ENCODE data around the gene ADAD2. TPM values are rescaled to one million over a fixed set of nuclear protein-coding genes. Genes with fewer than 3 reads are reported as not detected.

The ADAD2 gene
- total and polyA plus RNA-seq, 2 donors (not counting 1 experiment from before 2014, with no cell fraction given), result 0.06 TPM; not detected in 1

DNA sequence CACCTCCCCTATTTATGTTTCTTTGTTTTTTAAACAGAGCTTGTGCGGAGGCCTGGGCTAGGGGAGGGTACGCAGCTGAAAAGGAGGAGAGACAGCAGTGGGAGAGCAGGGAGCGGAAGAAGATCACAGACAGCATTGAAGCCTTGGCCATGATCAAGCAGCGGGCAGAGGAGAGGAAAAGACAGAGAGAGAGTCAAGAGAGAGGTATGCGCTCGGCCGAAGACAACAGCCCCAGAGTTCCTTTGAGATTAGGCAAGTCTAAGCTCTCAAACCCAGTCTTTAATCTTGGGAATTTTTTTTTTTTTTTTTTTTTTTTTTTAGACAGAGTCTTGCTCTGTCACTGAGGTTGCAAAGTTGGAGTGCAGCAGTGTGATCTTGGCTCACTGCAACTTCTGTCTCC lies 25.2 kb upstream of the ADAD2 start:
- H3K4me3 Mint-ChIP-seq, result no peak overlapping the region
- no peaks in the 10 kb centered on the region for H3K4me1 Mint-ChIP-seq
- peaks cover 0 to 9% (median 0%) of the 10 kb centered on the region in 4 experiments for H3K27me3 ChIP-seq (replicated peaks in 1 of 4; ENCODE audit: control extremely low read depth in 1 of 4, control insufficient read depth in 3 of 4, insufficient read depth in 4 of 4, low read length in 3 of 4)
- 89% methylated on average over 4 of the region's 7 CpGs for WGBS (ENCODE audit: insufficient coverage)
- no peaks in the 10 kb centered on the region for H3K9me3 ChIP-seq (ENCODE audit: control extremely low read depth in 1 of 3, control insufficient read depth in 2 of 3, insufficient read depth in 1 of 3, low read length in 2 of 3)
- no peak overlapping the region for H3K9ac ChIP-seq (ENCODE audit: low read length)
- H2AFZ ChIP-seq (ENCODE audit: insufficient read depth, low read depth, low read length, poor library complexity, severe bottlenecking), result no peak overlapping the region
- DNase-seq, result no peak
- H3K27ac ChIP-seq (ENCODE audit: low read length in 2 of 2), result no peak overlapping the region
- TF ChIP-seq CTCF (IDR thresholded peaks at IDR 0.05) (no peak), EZH2 (IDR thresholded peaks at IDR 0.05; ENCODE audit: borderline replicate concordance, insufficient read depth, low read depth, low read length, poor library complexity, severe bottlenecking) (no peak)
- intact Hi-C loops (cut with micrococcal nuclease), result no loop called here
- ATAC-seq (ENCODE audit: low read depth), result no peak
- H3K9me3 Mint-ChIP-seq (ENCODE audit: insufficient read depth), result no peaks in the 10 kb centered on the region
- H3K27me3 Mint-ChIP-seq, result peaks cover 38% of the 10 kb centered on the region
- H3K4me2 ChIP-seq (replicated peaks; ENCODE audit: low read depth, low read length, poor library complexity, severe bottlenecking), result no peak overlapping the region
- no peaks in the 10 kb centered on the region for H3K4me1 ChIP-seq (ENCODE audit: control insufficient read depth in 2 of 2, insufficient read depth in 2 of 2, low read length in 2 of 2)
- H3K4me3 ChIP-seq (ENCODE audit: control extremely low read depth in 1 of 5, extremely low read depth in 1 of 5, insufficient read depth in 1 of 5, low read depth in 2 of 5, low read length in 4 of 5), result no peak overlapping the region
- no peaks in the 10 kb centered on the region for H3K36me3 ChIP-seq (replicated peaks in 1 of 2; ENCODE audit: control extremely low read depth in 1 of 2, control insufficient read depth in 1 of 2, extremely low read depth in 1 of 2, insufficient read depth in 2 of 2, low read length in 1 of 2)
- H3K79me2 ChIP-seq (ENCODE audit: control insufficient read depth, insufficient read depth, low read length), result no peaks in the 10 kb centered on the region
- ChIA-PET CTCF (interaction anchor here (2.7 kb wide), 1 partner anchor 9 kb away, joined by 11 read pairs; no protein-coding TSS in a partner anchor), POLR2A (no interaction called here)
- H4K20me1 ChIP-seq (ENCODE audit: control insufficient read depth, insufficient read depth, low read length, poor library complexity, severe bottlenecking), result no peaks in the 10 kb centered on the region
- H3K27ac Mint-ChIP-seq, result no peak overlapping the region

GRCh38 chr16:84166796-84167695 lies 23.9 kb upstream of the ADAD2 start:
- Histone ChIP-seq H4K20me1 (ENCODE audit: control insufficient read depth, insufficient read depth, low read length, poor library complexity, severe bottlenecking) (no peaks in the 10 kb centered on the region), H3K27me3 (replicated peaks in 1 of 4; ENCODE audit: control extremely low read depth in 1 of 4, control insufficient read depth in 3 of 4, insufficient read depth in 4 of 4, low read length in 3 of 4) (peaks cover 0 to 9% (median 0%) of the 10 kb centered on the region in 4 experiments), H3K9ac (ENCODE audit: low read length) (no peak overlapping the region), H3K4me2 (replicated peaks; ENCODE audit: low read depth, low read length, poor library complexity, severe bottlenecking) (no peak overlapping the region), H2AFZ (ENCODE audit: insufficient read depth, low read depth, low read length, poor library complexity, severe bottlenecking) (no peak overlapping the region), H3K4me3 (ENCODE audit: control extremely low read depth in 1 of 5, extremely low read depth in 1 of 5, insufficient read depth in 1 of 5, low read depth in 2 of 5, low read length in 4 of 5) (no peak overlapping the region), H3K79me2 (ENCODE audit: control insufficient read depth, insufficient read depth, low read length) (no peaks in the 10 kb centered on the region), H3K36me3 (replicated peaks in 1 of 2; ENCODE audit: control extremely low read depth in 1 of 2, control insufficient read depth in 1 of 2, extremely low read depth in 1 of 2, insufficient read depth in 2 of 2, low read length in 1 of 2) (no peaks in the 10 kb centered on the region), H3K9me3 (ENCODE audit: control extremely low read depth in 1 of 3, control insufficient read depth in 2 of 3, insufficient read depth in 1 of 3, low read length in 2 of 3) (no peaks in the 10 kb centered on the region), H3K4me1 (ENCODE audit: control insufficient read depth in 2 of 2, insufficient read depth in 2 of 2, low read length in 2 of 2) (no peaks in the 10 kb centered on the region), H3K27ac (ENCODE audit: low read length in 2 of 2) (no peak overlapping the region)
- H3K4me1 Mint-ChIP-seq, result no peaks in the 10 kb centered on the region
- ChIA-PET CTCF (interaction anchor here (0.8 to 2.7 kb wide), 2 partner anchors 8 to 101 kb away, joined by 3 to 11 read pairs; no protein-coding TSS in a partner anchor), POLR2A (no interaction called here)
- WGBS (ENCODE audit: insufficient coverage), result 76% methylated on average over 5 of the region's 13 CpGs
- no peak overlapping the region for H3K4me3 Mint-ChIP-seq
- no peak overlapping the region for H3K27ac Mint-ChIP-seq
- TF ChIP-seq EZH2 (IDR thresholded peaks at IDR 0.05; ENCODE audit: borderline replicate concordance, insufficient read depth, low read depth, low read length, poor library complexity, severe bottlenecking), result no peak
- no peak for TF ChIP-seq CTCF (IDR thresholded peaks at IDR 0.05)
- ATAC-seq (ENCODE audit: low read depth) (no peak), DNase-seq (no peak)
- H3K9me3 Mint-ChIP-seq (ENCODE audit: insufficient read depth), result no peaks in the 10 kb centered on the region
- intact Hi-C loops (cut with micrococcal nuclease), result no loop called here
- peaks cover 32% of the 10 kb centered on the region for H3K27me3 Mint-ChIP-seq
